Stimulated activated CD8-positive, alpha-beta memory T cell treated with anti-CD3 and anti-CD28 coated beads, Interleukin-12 subunit alpha, Interleukin-12 subunit beta, amount 100 ng/mL, for 24 hours (primary cell): ENCODE results near the gene C1orf21.
"Not testable (repeated sequence)": the region's sequence is repeated elsewhere in the genome, so short reads cannot be mapped to it uniquely, and the experiment has no call there.

Experiments used
- DNase-seq: peaks from one replicate; pipeline ENCODE4 v3.0.0-alpha.2; 2020; ENCODE audit errors: extremely low read depth

C1orf21 gene

DNA sequence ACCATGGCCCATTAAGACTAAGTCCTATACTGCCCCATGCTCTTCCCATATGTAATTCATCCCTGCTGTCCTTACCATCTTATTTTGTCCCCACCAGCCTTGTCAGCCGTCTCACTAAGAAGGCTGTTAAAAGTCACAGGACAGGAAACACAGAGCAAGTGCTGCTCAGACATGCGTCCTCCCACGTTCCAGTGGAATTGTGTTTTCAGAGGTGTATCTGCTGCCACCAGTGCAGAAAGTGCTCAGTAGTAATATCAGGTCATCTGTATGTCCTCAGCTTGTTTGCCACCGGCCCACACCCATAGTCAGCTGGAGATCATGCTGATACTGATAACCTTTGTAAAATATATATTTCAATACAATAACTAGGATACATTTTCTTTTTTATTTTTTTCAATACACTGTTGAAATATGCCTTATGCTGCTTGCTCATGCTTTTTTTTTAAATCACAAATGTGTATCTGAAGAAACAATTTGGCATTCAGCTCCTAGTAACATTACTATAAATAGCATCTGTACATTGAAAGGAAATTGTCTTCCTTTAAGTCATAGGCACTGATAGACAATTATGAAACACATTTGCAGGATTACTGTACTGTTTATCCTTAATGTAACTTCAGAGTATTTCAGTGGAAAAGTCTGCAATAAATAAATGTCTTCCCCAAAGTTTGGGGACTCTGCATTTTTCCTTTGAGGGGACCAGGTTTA, 211.0 kb downstream of the C1orf21 start:
- no peak for DNase-seq

DNA sequence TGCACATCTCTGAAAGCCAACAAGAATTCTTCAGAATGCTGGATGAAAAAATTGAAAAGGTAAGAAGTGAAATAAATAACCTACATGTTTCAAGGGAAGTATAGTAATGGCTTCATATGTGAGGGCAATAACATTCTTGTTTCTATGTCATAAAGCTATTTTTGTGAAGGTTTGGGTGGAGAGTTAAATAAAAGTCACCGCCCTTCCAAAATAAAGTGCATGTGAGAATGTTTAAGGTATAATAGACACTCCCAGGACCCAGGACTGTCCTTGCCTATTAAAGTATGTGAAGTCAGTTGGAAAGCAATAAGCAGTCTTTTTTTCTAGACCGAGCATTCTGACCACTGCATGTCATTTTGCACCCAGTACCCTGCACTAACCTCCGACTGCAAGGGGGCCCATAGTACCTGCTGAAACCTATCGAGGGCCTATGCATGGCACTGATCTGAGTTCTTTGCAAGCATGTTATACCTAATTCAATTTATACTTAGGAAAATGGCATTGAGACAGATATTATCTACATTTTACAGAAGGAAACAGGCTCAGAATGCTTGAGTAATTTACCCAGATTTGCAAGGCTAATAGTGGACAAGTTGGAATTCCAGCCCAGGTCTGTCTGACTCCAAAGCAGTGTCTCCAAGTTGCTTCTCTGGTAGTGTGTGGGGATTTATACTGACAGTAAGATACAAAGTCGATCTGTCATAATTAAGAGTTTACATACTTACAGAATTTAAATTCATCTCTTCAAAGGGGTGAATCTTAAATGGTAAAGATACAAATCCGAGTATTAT, 211.8 kb downstream of the C1orf21 start:
- no peak for DNase-seq

DNA sequence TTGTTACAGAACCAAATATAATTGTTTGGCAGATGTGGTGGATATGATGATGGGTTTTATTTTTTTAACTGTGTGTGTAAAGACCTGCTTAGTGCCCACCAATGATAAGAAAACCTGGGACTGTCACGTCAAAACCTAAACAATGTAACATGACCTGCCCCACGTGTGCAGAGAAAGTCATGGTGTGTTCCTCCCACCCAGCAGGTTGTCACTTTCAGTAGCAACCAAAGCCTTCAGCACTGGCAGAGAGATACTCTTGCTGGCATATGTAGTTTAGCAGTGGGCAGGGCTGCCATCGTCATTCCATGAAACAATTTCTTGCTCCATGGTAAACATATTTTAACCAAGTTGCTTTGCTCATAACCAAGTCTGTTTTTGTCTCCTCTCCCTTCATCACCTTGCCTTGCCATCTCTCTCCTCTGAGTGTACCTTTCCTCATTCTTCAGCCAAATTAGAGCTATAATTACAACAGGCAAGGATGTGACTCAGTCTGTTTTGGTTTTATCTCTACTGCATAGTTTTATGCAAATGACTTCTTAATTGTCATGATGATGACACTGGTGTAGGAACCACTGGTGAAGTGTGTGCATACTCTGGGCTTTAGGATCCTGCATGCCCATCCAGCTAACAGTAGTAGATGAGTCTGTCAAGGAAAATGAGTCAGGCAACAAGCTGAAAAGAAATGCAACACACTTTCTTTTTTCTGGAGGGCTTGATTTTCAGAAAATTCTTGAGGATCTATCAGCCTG, 217.5 kb downstream of the C1orf21 start:
- no peak for DNase-seq

GRCh38 chr1:184605941-184606340, 219.1 kb downstream of the C1orf21 start:
- DNase-seq: no peak

- no peak for DNase-seq
These were observed 220.0 kb downstream of the C1orf21 start for GRCh38 chr1:184606786-184607185.

- no peak for DNase-seq
These were observed 221.8 kb downstream of the C1orf21 start for GRCh38 chr1:184608581-184608980.

GRCh38 chr1:184608990-184609389, 222.2 kb downstream of the C1orf21 start:
- DNase-seq: no peak

DNA sequence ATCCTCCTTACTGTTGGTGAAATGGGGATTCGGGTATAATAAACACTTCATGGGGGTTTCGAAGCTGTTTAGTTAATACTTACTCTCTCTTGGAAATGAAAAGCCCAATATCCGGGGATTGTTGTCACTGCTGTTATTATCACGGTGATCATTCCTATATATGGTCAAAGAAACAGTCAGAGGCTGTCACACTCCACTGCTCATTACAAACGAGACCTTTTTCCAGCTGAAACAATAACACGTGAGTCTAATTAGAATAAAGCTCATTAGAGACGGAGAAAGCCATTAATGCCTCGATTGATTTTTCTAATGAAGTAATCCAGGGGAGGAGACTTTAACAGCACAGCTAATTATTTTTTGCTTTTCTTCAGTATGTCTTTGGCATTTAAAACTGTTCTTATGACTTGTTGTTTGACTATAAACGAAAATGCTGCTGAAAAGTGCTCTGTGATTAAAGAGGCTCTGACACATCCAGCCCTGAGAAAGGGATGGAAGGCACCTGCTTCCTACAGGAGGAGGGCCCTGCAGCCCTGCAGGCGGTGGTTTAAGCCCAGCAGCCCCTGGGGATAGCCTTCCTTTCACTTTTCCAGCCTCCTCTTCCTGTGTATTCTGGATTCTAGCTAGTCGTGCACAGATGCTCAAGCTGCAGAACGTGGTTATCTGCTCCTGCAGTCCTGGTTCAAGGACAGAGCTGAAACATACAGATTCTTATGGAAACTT, 224.2 kb downstream of the C1orf21 start:
- no peak for DNase-seq

DNA sequence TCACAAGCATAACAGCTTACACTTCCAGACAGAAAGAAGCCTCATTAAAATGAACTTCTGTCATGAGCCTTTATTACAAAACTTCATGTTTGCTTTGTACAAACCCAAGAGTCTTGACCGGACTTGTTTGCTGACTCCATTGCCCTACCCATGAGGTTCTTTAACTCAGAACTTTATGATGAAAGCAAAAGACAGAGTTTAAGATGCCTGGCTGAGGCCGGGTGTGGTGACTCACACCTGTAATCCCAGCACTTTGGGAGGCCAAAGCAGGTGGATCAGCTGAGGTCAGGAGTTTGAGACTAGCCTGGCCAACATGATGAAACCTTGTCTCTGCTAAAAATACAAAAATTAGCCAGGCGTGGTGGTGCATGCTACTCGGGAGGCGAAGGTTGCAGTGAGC, 225.4 kb downstream of the C1orf21 start:
- DNase-seq: not testable (repeated sequence)

DNA sequence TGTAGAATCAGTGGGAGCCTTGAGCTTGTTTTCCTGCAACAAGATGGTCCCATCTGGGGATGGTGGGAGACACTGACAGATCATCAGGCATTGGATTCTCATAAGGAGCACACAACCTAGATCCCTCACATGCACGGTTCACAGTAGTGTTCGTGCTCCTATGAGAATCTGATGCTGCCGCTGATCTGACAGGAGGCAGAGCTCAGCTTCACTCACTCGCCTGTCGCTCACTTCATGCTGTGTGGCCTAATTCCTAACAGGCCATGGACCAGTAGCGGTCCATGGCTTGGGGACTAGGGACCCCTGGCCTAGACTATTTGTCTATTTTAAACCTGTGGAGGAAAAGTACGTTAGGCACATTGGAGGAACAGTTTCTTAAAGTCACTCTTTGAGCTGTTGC, 227.8 kb downstream of the C1orf21 start:
- no peak for DNase-seq

- DNase-seq: no peak
These were observed 228.5 kb downstream of the C1orf21 start for GRCh38 chr1:184615301-184615700.

- no peak for DNase-seq
These were observed 229.7 kb downstream of the C1orf21 start for GRCh38 chr1:184616504-184616903.

DNA sequence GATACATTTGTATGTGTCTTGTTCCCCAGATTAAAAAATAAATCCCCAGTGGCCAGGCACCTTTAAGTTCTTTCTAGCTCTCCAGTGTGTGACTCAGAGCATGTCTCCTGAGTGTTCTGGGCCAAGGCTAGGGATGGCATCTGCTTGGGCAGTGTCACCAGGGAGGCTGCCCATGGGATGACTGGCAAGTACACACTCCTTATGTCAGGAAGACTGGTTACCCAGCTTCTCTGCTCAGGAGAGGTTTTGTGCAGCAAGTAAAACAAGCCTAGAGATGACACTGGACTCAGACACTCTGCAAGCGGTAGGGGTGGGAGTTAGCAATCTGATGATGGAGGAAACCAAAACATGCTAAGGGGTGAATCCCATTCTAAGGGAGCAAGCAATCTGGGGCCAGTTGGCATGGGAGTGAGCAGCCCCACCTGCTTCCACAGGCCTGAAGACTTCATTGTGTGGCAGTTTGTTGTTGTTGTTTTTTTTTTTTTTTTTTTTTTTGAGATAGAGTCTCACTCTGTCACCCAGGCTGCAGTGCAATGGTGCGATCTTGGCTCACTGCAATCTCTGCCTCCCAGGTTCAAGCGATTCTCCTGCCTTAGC, 230.7 kb downstream of the C1orf21 start:
- no peak for DNase-seq

- DNase-seq: no peak
These were observed 232.0 kb downstream of the C1orf21 start for GRCh38 chr1:184618851-184619250.

DNA sequence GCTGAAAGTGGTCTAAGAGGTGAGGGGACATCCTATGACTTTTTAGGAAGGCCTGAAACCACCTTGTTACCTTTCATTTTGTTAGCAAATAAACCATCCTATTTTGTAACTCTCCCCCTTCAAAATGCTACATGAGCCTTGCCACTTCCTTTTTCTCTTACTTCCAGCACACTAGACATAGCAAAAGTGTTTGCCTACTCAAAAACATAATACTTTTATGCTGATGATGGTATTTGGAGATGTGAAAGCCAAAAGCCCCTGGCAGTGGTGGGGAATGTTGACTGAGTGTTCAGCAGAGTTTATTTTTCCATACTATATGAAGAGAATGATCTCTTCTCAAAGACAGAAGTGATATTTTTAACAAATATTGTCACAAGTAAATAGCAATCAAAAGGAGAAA, 233.6 kb downstream of the C1orf21 start:
- DNase-seq: no peak

- no peak for DNase-seq
These were observed 234.4 kb downstream of the C1orf21 start for GRCh38 chr1:184621260-184621659.

DNA sequence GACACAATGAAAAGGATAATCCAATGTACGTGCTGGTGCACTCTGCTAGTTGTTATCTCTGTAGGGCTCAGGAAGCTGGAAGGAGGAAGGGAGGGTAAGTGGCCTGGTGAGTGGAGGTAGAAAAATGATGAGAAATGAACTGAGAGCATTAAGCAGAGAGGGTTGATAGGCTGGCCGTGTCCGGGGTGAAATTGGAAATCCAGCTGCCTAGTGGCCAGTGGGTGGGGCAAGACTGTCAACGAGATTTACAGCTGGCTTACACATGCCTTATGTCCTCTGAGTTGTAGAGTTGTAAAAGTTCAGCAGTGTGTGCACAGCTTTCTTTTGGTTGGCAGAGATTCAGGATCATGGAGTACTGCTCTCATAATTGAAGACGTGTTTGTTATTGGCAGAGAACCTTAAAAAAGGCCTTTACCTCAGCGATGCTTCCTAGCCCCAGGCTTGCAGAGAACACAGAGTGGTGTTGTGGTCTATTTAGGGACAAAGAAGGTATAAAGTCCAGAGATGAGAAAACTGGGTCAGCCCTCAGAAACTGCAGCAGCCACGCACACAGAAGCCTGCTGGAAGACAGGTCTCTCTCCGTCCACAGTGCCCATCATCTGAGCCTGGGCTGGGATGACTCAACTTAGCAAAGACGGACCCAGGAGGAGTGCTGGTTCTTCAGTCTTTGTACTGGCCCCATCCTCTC, 235.5 kb downstream of the C1orf21 start:
- DNase-seq: no peak

DNA sequence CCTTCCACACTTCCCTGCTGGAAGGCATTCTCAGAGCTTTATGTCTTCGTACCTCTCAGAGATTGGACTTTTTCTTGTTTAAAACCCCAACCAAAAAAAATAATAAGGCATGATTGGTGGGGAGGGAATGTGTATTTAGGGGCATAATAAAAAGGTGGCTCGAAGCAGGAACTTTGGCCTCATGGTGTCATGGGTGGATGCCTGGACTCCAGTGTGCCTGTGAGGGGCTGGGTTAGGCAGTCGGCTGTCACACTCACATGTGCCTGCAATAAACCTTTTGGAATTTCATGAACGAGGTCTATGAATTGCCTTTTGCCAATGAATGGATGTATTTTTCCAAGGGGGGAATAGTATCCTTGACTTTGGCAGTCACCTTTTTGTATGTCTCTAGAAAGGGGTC, 236.6 kb downstream of the C1orf21 start:
- DNase-seq: no peak

- DNase-seq: no peak
These were observed 237.2 kb downstream of the C1orf21 start for GRCh38 chr1:184624051-184624450.

DNA sequence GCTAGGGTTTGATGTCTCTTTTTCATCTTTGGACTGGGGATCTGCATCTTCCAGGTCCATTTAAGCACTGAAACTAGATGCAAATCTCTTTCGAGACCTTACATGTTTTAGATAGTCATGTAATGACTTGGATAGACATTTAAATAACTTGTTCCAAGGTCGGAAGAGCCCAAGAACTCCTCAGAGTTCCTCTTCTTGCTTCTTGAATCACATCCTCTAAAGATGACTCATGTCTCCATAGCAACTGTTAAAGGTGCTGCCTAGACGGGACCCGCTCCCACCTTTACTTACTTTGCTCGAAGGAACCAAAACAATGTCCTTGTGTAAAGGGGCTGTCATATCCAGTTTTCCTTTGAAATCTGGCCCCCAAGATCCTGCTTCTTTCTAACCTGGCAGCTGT, 237.8 kb downstream of the C1orf21 start:
- no peak for DNase-seq

DNA sequence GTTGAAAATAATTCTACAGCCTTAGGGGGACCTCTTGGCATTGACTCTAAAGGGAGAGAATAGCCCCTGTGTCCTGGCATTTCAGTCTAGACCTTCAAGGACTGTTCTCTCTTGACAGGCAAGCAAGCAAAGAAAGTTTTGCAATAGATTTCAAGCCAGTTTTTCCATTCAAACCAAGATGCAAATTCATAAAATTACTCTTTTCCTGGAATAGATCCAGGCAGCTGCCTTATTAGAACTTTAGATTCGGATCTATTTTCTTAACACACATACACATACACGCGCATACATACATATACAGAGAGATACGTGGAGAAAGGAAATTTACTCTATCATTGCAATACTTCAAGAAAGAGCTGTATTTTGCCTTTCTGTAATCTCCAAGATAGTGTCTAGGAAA, 238.4 kb downstream of the C1orf21 start:
- DNase-seq: no peak
